GM12873 (cell line): ENCODE results near the gene BMAL1.

Source experiments
- TF ChIP-seq, protein P1 (sequence below): IDR thresholded peaks from 2 replicates; pipeline ENCODE4 v1.5.1; 2012; ENCODE audit warnings: low read depth, mild to moderate bottlenecking, moderate library complexity, low read length, control low read depth; ENCODE audit not compliant: insufficient read depth; ENCODE audit errors: missing control alignments

Gene BMAL1

DNA sequence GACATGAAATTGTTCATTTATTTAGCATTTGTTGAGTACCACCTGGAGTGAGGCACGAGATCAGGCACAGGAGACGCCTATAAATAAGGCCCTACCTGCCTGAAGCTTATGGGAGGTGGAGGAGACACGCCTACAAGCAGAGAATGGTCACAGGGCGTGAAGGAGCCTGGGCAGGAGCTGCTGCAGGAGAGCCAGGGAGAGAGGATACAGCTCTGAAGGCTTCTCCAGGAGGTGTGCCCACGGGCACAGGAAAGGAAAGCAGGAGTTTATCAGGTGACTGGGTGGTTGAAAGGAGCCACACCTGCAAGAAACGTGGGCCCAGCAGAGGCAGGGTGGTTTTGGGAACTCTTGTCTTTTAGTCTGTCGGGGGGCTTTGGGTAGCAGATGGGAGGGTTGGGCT lies 70.3 kb downstream of the BMAL1 start:
- TF ChIP-seq, protein P1, sequence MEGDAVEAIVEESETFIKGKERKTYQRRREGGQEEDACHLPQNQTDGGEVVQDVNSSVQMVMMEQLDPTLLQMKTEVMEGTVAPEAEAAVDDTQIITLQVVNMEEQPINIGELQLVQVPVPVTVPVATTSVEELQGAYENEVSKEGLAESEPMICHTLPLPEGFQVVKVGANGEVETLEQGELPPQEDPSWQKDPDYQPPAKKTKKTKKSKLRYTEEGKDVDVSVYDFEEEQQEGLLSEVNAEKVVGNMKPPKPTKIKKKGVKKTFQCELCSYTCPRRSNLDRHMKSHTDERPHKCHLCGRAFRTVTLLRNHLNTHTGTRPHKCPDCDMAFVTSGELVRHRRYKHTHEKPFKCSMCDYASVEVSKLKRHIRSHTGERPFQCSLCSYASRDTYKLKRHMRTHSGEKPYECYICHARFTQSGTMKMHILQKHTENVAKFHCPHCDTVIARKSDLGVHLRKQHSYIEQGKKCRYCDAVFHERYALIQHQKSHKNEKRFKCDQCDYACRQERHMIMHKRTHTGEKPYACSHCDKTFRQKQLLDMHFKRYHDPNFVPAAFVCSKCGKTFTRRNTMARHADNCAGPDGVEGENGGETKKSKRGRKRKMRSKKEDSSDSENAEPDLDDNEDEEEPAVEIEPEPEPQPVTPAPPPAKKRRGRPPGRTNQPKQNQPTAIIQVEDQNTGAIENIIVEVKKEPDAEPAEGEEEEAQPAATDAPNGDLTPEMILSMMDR = no peak

DNA sequence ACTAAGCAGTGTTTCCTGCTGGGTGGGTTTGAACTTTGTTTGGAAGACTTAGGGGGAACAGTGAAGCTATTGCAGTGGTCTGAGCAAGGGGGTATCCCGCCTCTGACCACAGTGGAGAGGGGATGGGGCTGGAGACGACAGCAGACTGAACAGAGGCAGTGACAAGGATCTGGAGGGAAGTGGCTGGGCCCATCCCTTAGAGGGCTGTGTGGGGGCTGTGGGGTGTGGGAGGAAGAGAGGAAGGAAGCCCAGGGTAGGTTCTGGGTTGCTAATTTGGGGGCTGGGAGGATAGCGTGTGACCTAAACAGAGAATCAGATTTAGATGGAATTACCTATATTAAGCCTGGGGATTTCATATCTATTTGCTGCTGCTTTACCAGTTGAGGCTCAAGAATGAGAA lies 70.7 kb downstream of the BMAL1 start:
- TF ChIP-seq, protein P1 = no peak

DNA sequence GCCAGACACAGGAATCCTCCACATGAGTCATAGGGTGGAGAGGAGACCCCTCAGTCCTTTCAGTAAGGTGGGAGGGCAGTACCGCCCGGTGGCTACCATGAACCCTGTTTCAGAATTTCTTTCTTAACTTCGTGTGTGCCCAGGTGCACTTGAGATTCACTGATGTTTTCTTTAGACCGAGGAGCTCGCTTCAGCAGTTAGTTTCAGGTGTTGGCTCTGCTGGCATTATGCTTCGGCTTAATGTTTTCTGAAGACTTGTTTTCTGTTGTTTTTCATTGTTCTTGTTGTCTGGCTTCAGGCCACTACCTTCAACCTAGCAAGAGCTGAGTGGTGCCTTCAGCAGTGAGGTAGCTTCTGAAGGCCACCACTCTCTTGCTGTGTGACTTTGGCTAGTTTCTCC lies 71.5 kb downstream of the BMAL1 start:
- TF ChIP-seq, protein P1 = no peak

DNA sequence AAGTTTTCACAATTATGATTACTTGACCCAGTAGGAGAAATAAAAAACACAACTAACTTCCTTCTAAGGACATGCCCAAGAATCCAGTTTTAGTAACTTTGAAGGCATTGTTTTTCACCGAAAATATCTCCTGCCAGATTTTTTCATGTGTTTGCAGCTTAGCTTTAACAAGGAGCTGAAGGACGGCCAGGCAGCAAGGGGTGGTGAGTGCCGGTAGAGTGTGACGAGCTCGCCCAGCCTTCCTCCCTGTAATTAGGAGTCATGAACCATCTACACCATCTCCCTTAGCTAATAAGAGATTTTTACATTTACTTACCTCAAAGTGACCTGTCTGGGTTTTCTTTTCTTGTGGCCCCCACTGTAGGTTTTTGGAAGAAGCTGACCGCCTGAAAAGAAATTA lies 72.0 kb downstream of the BMAL1 start:
- TF ChIP-seq, protein P1 = no peak

DNA sequence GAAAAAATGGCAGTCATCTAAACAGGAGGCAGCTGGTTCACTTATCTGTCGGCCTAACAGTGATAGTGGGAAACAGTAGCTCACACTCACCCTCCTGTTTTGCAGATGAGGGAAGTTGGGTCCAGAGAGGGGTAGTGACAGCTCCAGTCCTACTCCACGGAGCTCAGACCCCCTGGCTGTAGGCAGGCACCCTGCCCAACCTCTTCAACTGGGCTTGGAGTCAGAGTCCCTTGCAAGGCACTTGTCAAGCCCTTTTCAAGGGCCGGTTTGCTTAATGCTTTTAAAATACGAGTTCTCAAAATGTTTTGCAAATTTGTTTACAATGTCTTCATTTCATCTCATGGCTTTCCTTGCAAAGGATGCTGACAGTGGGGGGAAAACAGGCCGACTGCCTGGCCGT lies 75.1 kb downstream of the BMAL1 start:
- TF ChIP-seq, protein P1 = no peak

DNA sequence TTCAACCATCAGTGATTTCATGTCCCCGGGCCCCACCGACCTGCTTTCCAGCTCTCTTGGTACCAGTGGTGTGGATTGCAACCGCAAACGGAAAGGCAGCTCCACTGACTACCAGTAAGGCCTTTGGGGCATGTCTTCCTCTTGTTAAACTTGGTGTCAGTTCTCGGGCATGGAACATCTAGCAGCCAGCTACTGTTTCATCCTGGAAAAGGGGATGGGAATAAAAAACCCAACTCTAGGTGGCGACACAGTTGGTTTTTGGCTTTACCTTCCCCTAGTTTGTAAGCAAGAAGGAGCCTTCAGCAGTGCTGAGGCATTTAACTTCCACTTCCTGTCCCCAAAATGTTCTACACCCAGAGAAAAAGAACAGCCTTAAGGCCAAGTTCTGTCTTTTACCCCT lies 76.7 kb downstream of the BMAL1 start:
- TF ChIP-seq, protein P1 = peak; percentile 40

DNA sequence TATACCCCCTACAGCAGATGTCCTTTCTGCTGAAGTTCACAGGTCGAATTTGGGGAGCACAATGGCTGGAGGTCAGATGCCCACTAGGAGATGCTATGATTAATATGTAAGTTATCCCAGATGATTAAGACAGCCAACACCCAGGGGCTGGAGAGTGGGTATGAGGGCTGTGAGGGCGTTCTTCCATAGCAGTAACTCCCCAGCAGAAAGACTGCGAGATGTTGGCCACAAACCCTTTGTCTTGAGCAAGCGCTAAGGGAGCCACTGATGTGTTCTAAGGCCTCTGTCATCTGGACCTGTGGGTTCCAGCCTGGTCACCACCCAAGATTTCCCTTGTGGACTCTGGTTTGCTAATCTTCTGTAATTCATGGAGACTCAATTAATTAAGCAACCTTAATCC lies 77.6 kb downstream of the BMAL1 start:
- TF ChIP-seq, protein P1 = no peak

DNA sequence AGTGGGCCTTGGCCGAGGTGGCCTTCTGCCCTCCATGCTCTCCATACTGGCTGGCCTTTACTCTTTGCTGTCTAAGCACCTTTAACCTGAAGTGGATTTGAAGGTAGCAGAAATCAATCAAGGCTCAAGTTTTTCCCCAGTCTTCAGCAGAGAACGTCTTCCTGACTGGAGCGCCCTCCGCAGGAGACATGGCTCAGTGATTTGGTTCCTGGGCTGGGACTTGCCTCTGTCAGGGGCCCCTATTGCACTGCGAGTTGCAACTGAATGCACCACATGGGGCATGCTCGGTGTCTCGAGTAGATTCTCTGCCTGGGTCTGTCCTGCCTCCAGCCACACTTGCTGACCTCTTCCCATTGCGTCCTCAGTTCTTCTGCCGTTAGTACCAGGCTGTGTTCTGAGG lies 79.6 kb downstream of the BMAL1 start:
- TF ChIP-seq, protein P1 = no peak
